Right lung (tissue), 5 donors: ENCODE measurements around the gene DDX21. TPM values are rescaled to one million over a fixed set of nuclear protein-coding genes. Genes with fewer than 3 reads are reported as not detected.

Experiments
- polyA plus RNA-seq, 5 donors: library from polyadenylated mRNA; unstranded; fragments of 120-200 nt; gene quantifications; one replicate each; pipeline versions ENCODE4 v1.2.1 to v1.2.3, GENCODE V29; 2013; ENCODE audit warnings: inconsistent platforms in 1 of 5, low replicate concordance in 1 of 5; ENCODE audit not compliant: insufficient read length in 5 of 5, insufficient read depth in 1 of 5

DDX21 gene
- polyA plus RNA-seq, 5 donors = 43.7 to 55.3 (median 46.9) TPM

Other genes with a start within 250 kb of the DDX21 start
- gene CCAR1, start 234.9 kb upstream of the DDX21 start, polyA plus RNA-seq = 100 to 1,000 TPM; 141 to 215 (median 197) TPM
- gene STOX1, start 128.6 kb upstream of the DDX21 start, polyA plus RNA-seq = 1 to 10 TPM; 3.3 to 5.5 (median 4.3) TPM
- 10 to 100 TPM; 52.2 to 70.8 (median 61.6) TPM for gene DDX50, start 54.9 kb upstream of the DDX21 start, polyA plus RNA-seq
- gene KIFBP, start 32.6 kb downstream of the DDX21 start, polyA plus RNA-seq = 10 to 100 TPM; 24.8 to 33.7 (median 28.3) TPM
- gene SRGN, start 131.9 kb downstream of the DDX21 start, polyA plus RNA-seq = 10 to 100 TPM; 25.5 to 37.5 (median 31.3) TPM
- 10 to 100 TPM; 55.7 to 87.4 (median 71.6) TPM for gene VPS26A, start 168.0 kb downstream of the DDX21 start, polyA plus RNA-seq
- 10 to 100 TPM; 35.1 to 43.3 (median 40.8) TPM for gene SUPV3L1, start 224.1 kb downstream of the DDX21 start, polyA plus RNA-seq